ENCODE results near the gene NCR1.

GRCh38 chr19:54903303-54903702 lies 2.6 kb upstream of the NCR1 start:
- TF ChIP-seq POLR2A (IDR thresholded peaks at IDR 0.05): no peak
- TF ChIP-seq, protein P1, sequence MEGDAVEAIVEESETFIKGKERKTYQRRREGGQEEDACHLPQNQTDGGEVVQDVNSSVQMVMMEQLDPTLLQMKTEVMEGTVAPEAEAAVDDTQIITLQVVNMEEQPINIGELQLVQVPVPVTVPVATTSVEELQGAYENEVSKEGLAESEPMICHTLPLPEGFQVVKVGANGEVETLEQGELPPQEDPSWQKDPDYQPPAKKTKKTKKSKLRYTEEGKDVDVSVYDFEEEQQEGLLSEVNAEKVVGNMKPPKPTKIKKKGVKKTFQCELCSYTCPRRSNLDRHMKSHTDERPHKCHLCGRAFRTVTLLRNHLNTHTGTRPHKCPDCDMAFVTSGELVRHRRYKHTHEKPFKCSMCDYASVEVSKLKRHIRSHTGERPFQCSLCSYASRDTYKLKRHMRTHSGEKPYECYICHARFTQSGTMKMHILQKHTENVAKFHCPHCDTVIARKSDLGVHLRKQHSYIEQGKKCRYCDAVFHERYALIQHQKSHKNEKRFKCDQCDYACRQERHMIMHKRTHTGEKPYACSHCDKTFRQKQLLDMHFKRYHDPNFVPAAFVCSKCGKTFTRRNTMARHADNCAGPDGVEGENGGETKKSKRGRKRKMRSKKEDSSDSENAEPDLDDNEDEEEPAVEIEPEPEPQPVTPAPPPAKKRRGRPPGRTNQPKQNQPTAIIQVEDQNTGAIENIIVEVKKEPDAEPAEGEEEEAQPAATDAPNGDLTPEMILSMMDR (IDR thresholded peaks at IDR 0.05): no peak

Data from lower leg skin (tissue), 3 donors.